Osteoblast (primary cell): ENCODE data around the gene DDX41. TPM values are rescaled to one million over a fixed set of nuclear protein-coding genes. Genes with fewer than 3 reads are reported as not detected.

Source experiments
- DNase-seq: peaks from one replicate; pipeline ENCODE4 v3.0.0; 2011; ENCODE audit warnings: low spot score, mixed read lengths; ENCODE audit not compliant: insufficient read length; ENCODE audit errors: missing footprints
- H2AFZ ChIP-seq: 2 replicates; pipeline ENCODE4 v1.6.0; 2011; ENCODE audit warnings: mild to moderate bottlenecking, low read length
- H3K27ac ChIP-seq: 2 replicates; pipeline ENCODE4 v1.5.1; 2011; ENCODE audit warnings: mild to moderate bottlenecking, low read depth, low read length, moderate library complexity
- H3K27me3 ChIP-seq: 2 replicates; pipeline ENCODE4 v1.6.0; 2012; ENCODE audit warnings: mild to moderate bottlenecking, control low read depth, inconsistent platforms, low read length, moderate library complexity; ENCODE audit not compliant: insufficient read depth
- H3K36me3 ChIP-seq: 2 replicates; pipeline ENCODE4 v1.5.1; 2011; ENCODE audit warnings: mild to moderate bottlenecking, low read length, control low read depth, moderate library complexity; ENCODE audit not compliant: insufficient read depth
- H3K4me1 ChIP-seq: 2 replicates; pipeline ENCODE4 v1.5.1; 2011; ENCODE audit warnings: mild to moderate bottlenecking, low read length, control low read depth, moderate library complexity; ENCODE audit not compliant: insufficient read depth
- H3K4me2 ChIP-seq: 2 replicates; pipeline ENCODE4 v1.6.0; 2011; ENCODE audit warnings: mild to moderate bottlenecking, low read length; ENCODE audit not compliant: insufficient read depth
- H3K4me3 ChIP-seq: fragments of 200-600 bp; sonication (generic); 3 replicates; pipeline ENCODE4 v1.5.1; 2012; ENCODE audit warnings: mild to moderate bottlenecking, low read length, inconsistent platforms; ENCODE audit not compliant: insufficient read depth
- H3K79me2 ChIP-seq: 2 replicates; pipeline ENCODE4 v1.6.0; 2012; ENCODE audit warnings: mild to moderate bottlenecking, low read length, control low read depth, inconsistent platforms; ENCODE audit not compliant: insufficient read depth
- H3K9me3 ChIP-seq: 2 replicates; pipeline ENCODE4 v1.5.1; 2011; ENCODE audit warnings: low read depth, low read length, control low read depth
- H4K20me1 ChIP-seq: 2 replicates; pipeline ENCODE4 v1.6.0; 2012; ENCODE audit warnings: mild to moderate bottlenecking, low read length, control low read depth; ENCODE audit not compliant: insufficient read depth
- CTCF ChIP-seq: IDR thresholded peaks from 2 replicates; pipeline ENCODE4 v1.5.1; 2011; ENCODE audit warnings: mild to moderate bottlenecking, low read depth, low read length, moderate library complexity; ENCODE audit errors: extremely low read depth
- total RNA-seq: library from RNA; depleted of rRNA; stranded (reverse); fragments of >200 nt; gene quantifications from 2 replicates; pipeline ENCODE4 v1.2.3, GENCODE V29; 2012

The DDX41 gene
- total RNA-seq, 1 donor = 68.4 TPM

DNA sequence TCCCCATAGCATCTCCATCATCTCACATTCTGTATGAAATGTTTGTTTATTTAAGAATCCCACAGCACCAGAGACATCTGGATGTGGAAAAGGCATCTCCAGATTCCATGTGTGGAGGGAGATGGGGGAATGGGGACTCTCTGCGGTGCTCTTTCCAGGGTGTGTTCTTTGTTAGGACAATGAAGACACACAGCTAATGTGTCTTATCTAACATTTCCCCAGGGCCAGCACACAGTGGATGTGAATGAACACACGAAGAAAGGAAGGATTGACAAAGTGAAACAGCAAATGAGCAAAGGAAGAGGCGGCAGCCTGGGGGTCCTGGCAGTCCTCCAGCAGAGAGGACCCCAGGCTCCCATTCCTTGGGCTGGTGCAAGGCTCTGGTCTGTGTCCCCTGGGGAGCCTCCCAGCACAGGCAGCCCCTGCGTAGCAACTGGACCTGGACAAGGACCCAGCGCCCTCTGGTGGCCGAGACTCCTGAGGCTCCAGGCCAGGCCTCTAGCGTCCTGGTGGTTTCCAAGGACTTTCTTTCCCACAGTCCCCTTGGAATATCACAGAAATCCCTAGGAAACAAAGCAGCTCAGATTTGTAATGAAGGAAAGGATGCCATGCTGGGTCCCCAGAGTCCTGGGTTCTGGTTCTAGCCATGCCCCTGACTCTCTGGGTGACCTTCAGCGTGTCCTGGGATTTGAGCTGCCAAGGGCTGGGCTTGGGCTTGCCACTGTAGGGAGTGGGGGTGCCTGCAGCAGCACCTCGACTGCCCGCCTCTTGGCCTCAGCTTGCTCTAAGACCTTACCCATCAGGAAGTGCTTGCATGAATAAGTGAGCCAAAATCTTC lies 15.9 kb downstream of the DDX41 start:
- peak; percentile 97 for TF ChIP-seq CTCF
- DNase-seq = peak; percentile 99
- H3K9me3 ChIP-seq = no peaks in the 10 kb centered on the region
- no peak overlapping the region for H3K27ac ChIP-seq
- H3K4me3 ChIP-seq = no peak overlapping the region
- peaks cover 19% of the 10 kb centered on the region for H3K4me1 ChIP-seq
- peak overlapping the region; percentile 50 for H2AFZ ChIP-seq
- H3K79me2 ChIP-seq = peaks cover 7% of the 10 kb centered on the region
- H3K36me3 ChIP-seq = peaks cover 3% of the 10 kb centered on the region
- no peaks in the 10 kb centered on the region for H3K27me3 ChIP-seq
- no peak overlapping the region for H3K4me2 ChIP-seq
- H4K20me1 ChIP-seq = peaks cover 7% of the 10 kb centered on the region

- no peak for TF ChIP-seq CTCF
- peak; percentile 82 for DNase-seq
- no peak overlapping the region for H3K27ac ChIP-seq
Observed at GRCh38 chr5:177499842-177500241, 16.9 kb downstream of the DDX41 start.

GRCh38 chr5:177498013-177498787 lies 18.6 kb downstream of the DDX41 start:
- H3K4me3 ChIP-seq = peak overlapping the region; percentile 91
- no peaks in the 10 kb centered on the region for H3K9me3 ChIP-seq
- H3K79me2 ChIP-seq = peaks cover 31% of the 10 kb centered on the region
- peaks cover 21% of the 10 kb centered on the region for H3K36me3 ChIP-seq
- H3K27ac ChIP-seq = no peak overlapping the region
- peak; percentile 89 for DNase-seq
- H3K4me2 ChIP-seq = peak overlapping the region; percentile 81
- no peaks in the 10 kb centered on the region for H3K27me3 ChIP-seq
- H4K20me1 ChIP-seq = peaks cover 32% of the 10 kb centered on the region
- H2AFZ ChIP-seq = peak overlapping the region; percentile 42
- H3K4me1 ChIP-seq = peaks cover 46% of the 10 kb centered on the region
- TF ChIP-seq CTCF = no peak

More at GRCh38 chr5:177499842-177500241, 16.9 kb downstream of the DDX41 start:
- Histone ChIP-seq H3K4me1 (peaks cover 30% of the 10 kb centered on the region), H2AFZ (no peak overlapping the region), H3K36me3 (peaks cover 11% of the 10 kb centered on the region), H3K4me2 (no peak overlapping the region), H3K9me3 (no peaks in the 10 kb centered on the region), H3K79me2 (peaks cover 17% of the 10 kb centered on the region), H3K27me3 (no peaks in the 10 kb centered on the region), H3K4me3 (no peak overlapping the region), H4K20me1 (peaks cover 17% of the 10 kb centered on the region)
